ENCODE measurements around the gene MARCHF10. TPM values are rescaled to one million over a fixed set of nuclear protein-coding genes. Genes with fewer than 3 reads are reported as not detected.

MARCHF10 gene
- total RNA-seq, 4 donors from 2014 or later = 0.29 to 0.81 TPM; not detected in 2

- H3K9me3 ChIP-seq = no peaks in the 10 kb centered on the region
- 47 to 66% methylated on average over 11 to 15 of the region's 15 CpGs for WGBS, 2 donors
- no peak for DNase-seq
- no peak overlapping the region for H3K27ac ChIP-seq
- no peak for TF ChIP-seq POLR2A (IDR thresholded peaks at IDR 0.05)
- no peak for TF ChIP-seq CTCF (IDR thresholded peaks at IDR 0.05)
- H3K36me3 ChIP-seq = no peaks in the 10 kb centered on the region
- H3K27me3 ChIP-seq = no peaks in the 10 kb centered on the region
- H3K4me3 ChIP-seq (replicated peaks in 1 of 3) = no peak overlapping the region
- H3K4me1 ChIP-seq = no peaks in the 10 kb centered on the region
- intact Hi-C loops (cut with DNase I) = no loop called here
Observed at GRCh38 chr17:62750631-62751051, 57.5 kb downstream of the MARCHF10 start.

- no peaks in the 10 kb centered on the region for H3K4me1 ChIP-seq
- intact Hi-C loops (cut with DNase I) = no loop called here
- no peak overlapping the region for H3K27ac ChIP-seq
- no peaks in the 10 kb centered on the region for H3K27me3 ChIP-seq
- H3K9me3 ChIP-seq = no peaks in the 10 kb centered on the region
- WGBS, 2 donors = 89 to 90% methylated on average over 17 of the region's 17 CpGs
- no peak overlapping the region for H3K4me3 ChIP-seq (replicated peaks in 1 of 3)
- TF ChIP-seq POLR2A (IDR thresholded peaks at IDR 0.05) (no peak), CTCF (IDR thresholded peaks at IDR 0.05) (no peak)
- no peak for DNase-seq
- no peaks in the 10 kb centered on the region for H3K36me3 ChIP-seq
Observed at GRCh38 chr17:62749926-62750325, 58.2 kb downstream of the MARCHF10 start.

GRCh38 chr17:62746941-62747340 lies 61.2 kb downstream of the MARCHF10 start:
- TF ChIP-seq POLR2A (IDR thresholded peaks at IDR 0.05) = no peak
- TF ChIP-seq CTCF (IDR thresholded peaks at IDR 0.05) = no peak
- no peak for DNase-seq
- Histone ChIP-seq H3K36me3 (no peaks in the 10 kb centered on the region), H3K27me3 (no peaks in the 10 kb centered on the region), H3K4me1 (no peaks in the 10 kb centered on the region), H3K9me3 (no peaks in the 10 kb centered on the region), H3K27ac (no peak overlapping the region), H3K4me3 (replicated peaks in 1 of 3) (no peak overlapping the region)
- intact Hi-C loops (cut with DNase I) = no loop called here
- 72 to 82% methylated on average over 8 of the region's 8 CpGs for WGBS, 2 donors

GRCh38 chr17:62745806-62746205 lies 62.3 kb downstream of the MARCHF10 start:
- Histone ChIP-seq H3K36me3 (no peaks in the 10 kb centered on the region), H3K27ac (no peak overlapping the region), H3K9me3 (no peaks in the 10 kb centered on the region), H3K4me3 (replicated peaks in 1 of 3) (no peak overlapping the region), H3K27me3 (no peaks in the 10 kb centered on the region), H3K4me1 (no peaks in the 10 kb centered on the region)
- WGBS, 2 donors = 78 to 86% methylated on average over 7 of the region's 7 CpGs
- DNase-seq = no peak
- TF ChIP-seq POLR2A (IDR thresholded peaks at IDR 0.05) (no peak), CTCF (IDR thresholded peaks at IDR 0.05) (no peak)
- intact Hi-C loops (cut with DNase I) = no loop called here

GRCh38 chr17:62744259-62744658 lies 63.9 kb downstream of the MARCHF10 start:
- no peak overlapping the region for H3K4me3 ChIP-seq (replicated peaks in 1 of 3)
- H3K27me3 ChIP-seq = no peaks in the 10 kb centered on the region
- intact Hi-C loops (cut with DNase I) = no loop called here
- no peaks in the 10 kb centered on the region for H3K36me3 ChIP-seq
- no peak overlapping the region for H3K27ac ChIP-seq
- no peak for DNase-seq
- no peaks in the 10 kb centered on the region for H3K4me1 ChIP-seq
- no peaks in the 10 kb centered on the region for H3K9me3 ChIP-seq
- 74 to 77% methylated on average over 7 of the region's 7 CpGs for WGBS, 2 donors
- TF ChIP-seq POLR2A (IDR thresholded peaks at IDR 0.05) (no peak), CTCF (IDR thresholded peaks at IDR 0.05) (no peak)
